HFF-Myc (cell line): ENCODE data around the gene KLF17.

Experiments
- DNase-seq: peaks from one replicate; pipeline ENCODE4 v3.0.0-alpha.2; 2011; ENCODE audit warnings: low read depth; ENCODE audit errors: extremely low read depth
- H3K4me3 ChIP-seq: replicated peaks from 2 replicates; pipeline ENCODE4 v1.5.1; 2011; ENCODE audit warnings: low read depth, mild to moderate bottlenecking, control low read depth, low read length
- CTCF ChIP-seq: IDR thresholded peaks from 2 replicates; pipeline ENCODE4 v1.5.1; 2012; ENCODE audit warnings: mild to moderate bottlenecking, low read depth, low read length, control low read depth; ENCODE audit errors: missing control alignments

The KLF17 gene

DNA sequence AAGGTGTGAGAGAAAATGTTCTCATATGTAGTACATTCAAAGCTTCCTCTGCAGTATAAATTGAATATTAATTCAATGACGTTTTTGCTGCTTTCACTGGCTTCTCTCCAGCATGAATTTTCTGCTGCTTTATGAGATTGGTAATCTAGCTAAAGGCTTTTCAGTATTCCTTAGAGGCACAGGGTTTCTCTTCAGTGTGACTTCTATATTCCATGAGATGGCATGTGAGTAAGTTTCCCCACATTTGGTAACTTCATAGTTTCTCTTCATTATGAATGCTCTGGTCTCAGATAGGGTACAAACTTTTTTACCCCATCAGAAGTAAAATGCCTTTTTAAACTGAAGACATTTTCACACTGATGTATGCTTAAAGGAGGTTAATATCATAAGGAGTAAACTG lies 33.2 kb downstream of the KLF17 start:
- no peak for TF ChIP-seq CTCF
- H3K4me3 ChIP-seq, result no peak overlapping the region
- DNase-seq, result no peak

DNA sequence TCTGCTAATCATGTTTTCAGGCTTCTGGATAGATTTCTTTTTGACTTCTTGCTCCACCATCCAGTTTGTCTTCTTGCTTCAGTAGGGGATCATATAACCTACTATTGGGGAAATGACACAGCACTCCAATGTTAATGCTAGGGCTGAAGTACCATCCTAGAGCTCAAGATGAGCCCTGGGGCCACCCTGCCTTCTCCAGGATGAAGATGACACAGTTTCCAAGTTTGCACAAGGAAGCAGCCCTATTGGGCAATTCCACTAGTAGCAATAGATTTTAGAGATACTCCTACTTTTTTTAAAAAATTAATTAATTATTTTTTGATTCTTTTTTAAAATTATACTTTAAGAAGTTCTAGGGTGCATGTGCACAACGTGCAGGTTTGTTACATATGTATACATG lies 34.1 kb downstream of the KLF17 start:
- DNase-seq, result no peak
- TF ChIP-seq CTCF, result no peak
- no peak overlapping the region for H3K4me3 ChIP-seq

- H3K4me3 ChIP-seq, result no peak overlapping the region
- TF ChIP-seq CTCF, result no peak
- DNase-seq, result no peak
Measured at GRCh38 chr1:44154049-44154448, 35.4 kb downstream of the KLF17 start.

DNA sequence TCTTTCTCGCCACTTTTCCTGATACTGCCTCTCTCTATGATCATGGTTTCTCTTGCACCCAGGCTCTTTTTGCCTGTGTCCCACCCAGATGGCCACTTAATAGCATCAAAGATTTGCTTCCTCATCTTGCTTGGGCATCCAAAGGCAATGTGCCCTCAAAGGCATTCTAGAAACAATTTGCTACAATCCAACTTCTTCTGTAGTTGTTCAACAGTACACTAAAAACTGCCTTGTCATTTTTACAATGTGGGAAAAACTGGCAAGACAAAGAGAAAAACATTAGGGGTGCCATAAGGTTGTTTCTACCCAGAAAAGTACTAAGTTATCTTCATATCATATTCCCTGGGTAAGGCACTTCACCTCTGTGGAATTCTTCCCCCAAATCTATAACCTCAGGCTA lies 39.3 kb downstream of the KLF17 start:
- DNase-seq, result no peak
- no peak for TF ChIP-seq CTCF
- no peak overlapping the region for H3K4me3 ChIP-seq

GRCh38 chr1:44158871-44159270 lies 40.2 kb downstream of the KLF17 start:
- TF ChIP-seq CTCF, result no peak
- DNase-seq, result no peak
- no peak overlapping the region for H3K4me3 ChIP-seq

DNA sequence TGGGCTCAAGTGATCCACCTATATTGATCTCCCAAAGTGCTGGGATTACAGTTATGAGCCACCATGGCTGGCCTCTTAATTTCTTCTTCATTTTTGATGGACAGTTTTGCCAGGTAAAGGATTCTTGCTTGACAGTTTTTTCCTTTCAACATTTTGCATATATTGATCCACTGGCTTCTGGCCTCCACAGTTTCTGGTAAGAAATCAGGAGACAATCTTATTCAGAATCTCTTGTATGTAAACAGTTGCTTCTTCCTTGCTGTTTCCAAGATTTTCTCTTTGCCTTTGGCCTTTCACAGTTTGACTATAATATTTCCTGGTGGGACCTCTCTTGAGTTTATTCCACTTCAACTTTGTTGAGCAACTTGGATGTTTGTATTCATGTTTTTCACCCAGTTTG lies 42.9 kb downstream of the KLF17 start:
- TF ChIP-seq CTCF, result no peak
- no peak for DNase-seq
- H3K4me3 ChIP-seq, result no peak overlapping the region

GRCh38 chr1:44168520-44169098 lies 50.0 kb downstream of the KLF17 start:
- no peak overlapping the region for H3K4me3 ChIP-seq
- no peak for DNase-seq
- TF ChIP-seq CTCF, result no peak
